MM.1S (cell line): ENCODE results near the gene SNX27.

Experiments
- EZH2 ChIP-seq: fragments of 300-600 bp; sonication (generic); optimal IDR thresholded peaks from 2 replicates; pipeline ENCODE3; 2017; ENCODE audit warnings: low read depth, mild to moderate bottlenecking, antibody characterized with exemption, low read length, mixed read lengths
- EZH2phosphoT487 ChIP-seq: fragments of 300-600 bp; sonication (generic); IDR thresholded peaks from 2 replicates; pipeline ENCODE4 v1.6.1; 2018; ENCODE audit warnings: antibody characterized with exemption, low read length
- TF ChIP-seq, protein P1 (sequence below): fragments of 300-600 bp; sonication (generic); IDR thresholded peaks from 2 replicates; pipeline ENCODE4 v1.5.1; 2016; ENCODE audit warnings: antibody characterized with exemption, low read length, mixed read lengths

DNA sequence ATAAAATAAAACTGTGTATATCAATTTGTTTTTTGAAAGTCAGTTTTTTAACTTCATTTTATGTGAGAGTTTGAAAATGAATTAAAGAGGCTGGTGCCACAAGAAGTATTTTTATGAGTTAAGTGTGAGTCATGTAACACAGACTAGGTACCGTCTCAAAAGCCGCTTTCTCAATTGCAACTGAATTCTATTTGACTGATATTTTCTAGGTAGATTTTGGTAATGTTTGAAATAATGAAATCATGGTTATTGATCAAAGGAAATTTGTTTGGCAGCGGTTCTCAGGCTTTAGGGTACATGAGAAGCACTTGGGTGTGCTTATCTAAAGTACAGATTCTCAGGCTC, 4.6 kb downstream of the SNX27 start:
- TF ChIP-seq, protein P1, sequence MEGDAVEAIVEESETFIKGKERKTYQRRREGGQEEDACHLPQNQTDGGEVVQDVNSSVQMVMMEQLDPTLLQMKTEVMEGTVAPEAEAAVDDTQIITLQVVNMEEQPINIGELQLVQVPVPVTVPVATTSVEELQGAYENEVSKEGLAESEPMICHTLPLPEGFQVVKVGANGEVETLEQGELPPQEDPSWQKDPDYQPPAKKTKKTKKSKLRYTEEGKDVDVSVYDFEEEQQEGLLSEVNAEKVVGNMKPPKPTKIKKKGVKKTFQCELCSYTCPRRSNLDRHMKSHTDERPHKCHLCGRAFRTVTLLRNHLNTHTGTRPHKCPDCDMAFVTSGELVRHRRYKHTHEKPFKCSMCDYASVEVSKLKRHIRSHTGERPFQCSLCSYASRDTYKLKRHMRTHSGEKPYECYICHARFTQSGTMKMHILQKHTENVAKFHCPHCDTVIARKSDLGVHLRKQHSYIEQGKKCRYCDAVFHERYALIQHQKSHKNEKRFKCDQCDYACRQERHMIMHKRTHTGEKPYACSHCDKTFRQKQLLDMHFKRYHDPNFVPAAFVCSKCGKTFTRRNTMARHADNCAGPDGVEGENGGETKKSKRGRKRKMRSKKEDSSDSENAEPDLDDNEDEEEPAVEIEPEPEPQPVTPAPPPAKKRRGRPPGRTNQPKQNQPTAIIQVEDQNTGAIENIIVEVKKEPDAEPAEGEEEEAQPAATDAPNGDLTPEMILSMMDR = no peak
- TF ChIP-seq EZH2phosphoT487 = no peak
- no peak for TF ChIP-seq EZH2
